ENCODE data around the gene MYMK. TPM values are rescaled to one million over a fixed set of nuclear protein-coding genes. Genes with fewer than 3 reads are reported as not detected.

Gene MYMK
- total and polyA plus RNA-seq, 2 of the 8 experiments (the other 6 are each of a cell fraction or from before 2014, with no cell fraction given), result not detected

GRCh38 chr9:133524146-133524545 is 613 bp downstream of the MYMK start (continued):
- TF ChIP-seq USF2 (IDR thresholded peaks at IDR 0.05; ENCODE audit: low read length), result no peak
- no peak for TF ChIP-seq ATF3 (IDR thresholded peaks at IDR 0.05; ENCODE audit: insufficient read depth, low read depth, low read length)
- TF ChIP-seq SP2 (IDR thresholded peaks at IDR 0.05; ENCODE audit: low read length), result no peak
- TF ChIP-seq TAF7 (optimal IDR thresholded peaks at IDR 0.05; ENCODE audit: borderline replicate concordance, low read depth, low read length), result no peak
- TF ChIP-seq, protein P1, sequence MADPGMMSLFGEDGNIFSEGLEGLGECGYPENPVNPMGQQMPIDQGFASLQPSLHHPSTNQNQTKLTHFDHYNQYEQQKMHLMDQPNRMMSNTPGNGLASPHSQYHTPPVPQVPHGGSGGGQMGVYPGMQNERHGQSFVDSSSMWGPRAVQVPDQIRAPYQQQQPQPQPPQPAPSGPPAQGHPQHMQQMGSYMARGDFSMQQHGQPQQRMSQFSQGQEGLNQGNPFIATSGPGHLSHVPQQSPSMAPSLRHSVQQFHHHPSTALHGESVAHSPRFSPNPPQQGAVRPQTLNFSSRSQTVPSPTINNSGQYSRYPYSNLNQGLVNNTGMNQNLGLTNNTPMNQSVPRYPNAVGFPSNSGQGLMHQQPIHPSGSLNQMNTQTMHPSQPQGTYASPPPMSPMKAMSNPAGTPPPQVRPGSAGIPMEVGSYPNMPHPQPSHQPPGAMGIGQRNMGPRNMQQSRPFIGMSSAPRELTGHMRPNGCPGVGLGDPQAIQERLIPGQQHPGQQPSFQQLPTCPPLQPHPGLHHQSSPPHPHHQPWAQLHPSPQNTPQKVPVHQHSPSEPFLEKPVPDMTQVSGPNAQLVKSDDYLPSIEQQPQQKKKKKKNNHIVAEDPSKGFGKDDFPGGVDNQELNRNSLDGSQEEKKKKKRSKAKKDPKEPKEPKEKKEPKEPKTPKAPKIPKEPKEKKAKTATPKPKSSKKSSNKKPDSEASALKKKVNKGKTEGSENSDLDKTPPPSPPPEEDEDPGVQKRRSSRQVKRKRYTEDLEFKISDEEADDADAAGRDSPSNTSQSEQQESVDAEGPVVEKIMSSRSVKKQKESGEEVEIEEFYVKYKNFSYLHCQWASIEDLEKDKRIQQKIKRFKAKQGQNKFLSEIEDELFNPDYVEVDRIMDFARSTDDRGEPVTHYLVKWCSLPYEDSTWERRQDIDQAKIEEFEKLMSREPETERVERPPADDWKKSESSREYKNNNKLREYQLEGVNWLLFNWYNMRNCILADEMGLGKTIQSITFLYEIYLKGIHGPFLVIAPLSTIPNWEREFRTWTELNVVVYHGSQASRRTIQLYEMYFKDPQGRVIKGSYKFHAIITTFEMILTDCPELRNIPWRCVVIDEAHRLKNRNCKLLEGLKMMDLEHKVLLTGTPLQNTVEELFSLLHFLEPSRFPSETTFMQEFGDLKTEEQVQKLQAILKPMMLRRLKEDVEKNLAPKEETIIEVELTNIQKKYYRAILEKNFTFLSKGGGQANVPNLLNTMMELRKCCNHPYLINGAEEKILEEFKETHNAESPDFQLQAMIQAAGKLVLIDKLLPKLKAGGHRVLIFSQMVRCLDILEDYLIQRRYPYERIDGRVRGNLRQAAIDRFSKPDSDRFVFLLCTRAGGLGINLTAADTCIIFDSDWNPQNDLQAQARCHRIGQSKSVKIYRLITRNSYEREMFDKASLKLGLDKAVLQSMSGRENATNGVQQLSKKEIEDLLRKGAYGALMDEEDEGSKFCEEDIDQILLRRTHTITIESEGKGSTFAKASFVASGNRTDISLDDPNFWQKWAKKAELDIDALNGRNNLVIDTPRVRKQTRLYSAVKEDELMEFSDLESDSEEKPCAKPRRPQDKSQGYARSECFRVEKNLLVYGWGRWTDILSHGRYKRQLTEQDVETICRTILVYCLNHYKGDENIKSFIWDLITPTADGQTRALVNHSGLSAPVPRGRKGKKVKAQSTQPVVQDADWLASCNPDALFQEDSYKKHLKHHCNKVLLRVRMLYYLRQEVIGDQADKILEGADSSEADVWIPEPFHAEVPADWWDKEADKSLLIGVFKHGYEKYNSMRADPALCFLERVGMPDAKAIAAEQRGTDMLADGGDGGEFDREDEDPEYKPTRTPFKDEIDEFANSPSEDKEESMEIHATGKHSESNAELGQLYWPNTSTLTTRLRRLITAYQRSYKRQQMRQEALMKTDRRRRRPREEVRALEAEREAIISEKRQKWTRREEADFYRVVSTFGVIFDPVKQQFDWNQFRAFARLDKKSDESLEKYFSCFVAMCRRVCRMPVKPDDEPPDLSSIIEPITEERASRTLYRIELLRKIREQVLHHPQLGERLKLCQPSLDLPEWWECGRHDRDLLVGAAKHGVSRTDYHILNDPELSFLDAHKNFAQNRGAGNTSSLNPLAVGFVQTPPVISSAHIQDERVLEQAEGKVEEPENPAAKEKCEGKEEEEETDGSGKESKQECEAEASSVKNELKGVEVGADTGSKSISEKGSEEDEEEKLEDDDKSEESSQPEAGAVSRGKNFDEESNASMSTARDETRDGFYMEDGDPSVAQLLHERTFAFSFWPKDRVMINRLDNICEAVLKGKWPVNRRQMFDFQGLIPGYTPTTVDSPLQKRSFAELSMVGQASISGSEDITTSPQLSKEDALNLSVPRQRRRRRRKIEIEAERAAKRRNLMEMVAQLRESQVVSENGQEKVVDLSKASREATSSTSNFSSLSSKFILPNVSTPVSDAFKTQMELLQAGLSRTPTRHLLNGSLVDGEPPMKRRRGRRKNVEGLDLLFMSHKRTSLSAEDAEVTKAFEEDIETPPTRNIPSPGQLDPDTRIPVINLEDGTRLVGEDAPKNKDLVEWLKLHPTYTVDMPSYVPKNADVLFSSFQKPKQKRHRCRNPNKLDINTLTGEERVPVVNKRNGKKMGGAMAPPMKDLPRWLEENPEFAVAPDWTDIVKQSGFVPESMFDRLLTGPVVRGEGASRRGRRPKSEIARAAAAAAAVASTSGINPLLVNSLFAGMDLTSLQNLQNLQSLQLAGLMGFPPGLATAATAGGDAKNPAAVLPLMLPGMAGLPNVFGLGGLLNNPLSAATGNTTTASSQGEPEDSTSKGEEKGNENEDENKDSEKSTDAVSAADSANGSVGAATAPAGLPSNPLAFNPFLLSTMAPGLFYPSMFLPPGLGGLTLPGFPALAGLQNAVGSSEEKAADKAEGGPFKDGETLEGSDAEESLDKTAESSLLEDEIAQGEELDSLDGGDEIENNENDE (IDR thresholded peaks at IDR 0.05; ENCODE audit: insufficient replicate concordance, low read length), result no peak
- no peak for TF ChIP-seq KDM4A (IDR thresholded peaks at IDR 0.05; ENCODE audit: low read depth, low read length, severe bottlenecking)
- TF ChIP-seq ASH2L (IDR thresholded peaks at IDR 0.05; ENCODE audit: low read length), result no peak
